Neutrophil (primary cell): ENCODE data around the gene SIGLEC12.

Source experiments
- H3K27ac ChIP-seq: fragments of 200-600 bp; sonication (generic); 2 replicates; pipeline ENCODE4 v1.5.1; 2016; ENCODE audit warnings: mild to moderate bottlenecking, moderate library complexity
- H3K27me3 ChIP-seq: fragments of 200-600 bp; sonication (generic); 2 replicates; pipeline ENCODE4 v1.6.0; 2016; ENCODE audit warnings: mild to moderate bottlenecking
- H3K36me3 ChIP-seq: fragments of 200-600 bp; sonication (generic); 2 replicates; pipeline ENCODE4 v1.5.1; 2017
- H3K4me1 ChIP-seq, 2 experiments: fragments of 200-600 bp in 1 of 2; sonication (generic) in 1 of 2; 1 replicate in 1 of 2; 2 replicates in 1 of 2; pipeline versions ENCODE4 v1.5.1 to v1.6.1; 2013 to 2016; ENCODE audit warnings: low read depth in 1 of 2, low read length in 1 of 2, mild to moderate bottlenecking in 1 of 2, moderate library complexity in 1 of 2; ENCODE audit not compliant: control insufficient read depth in 1 of 2, insufficient read depth in 1 of 2
- H3K4me3 ChIP-seq, 2 experiments: fragments of 200-600 bp in 1 of 2; sonication (generic) in 1 of 2; 1 replicate in 1 of 2; 2 replicates in 1 of 2; pipeline ENCODE4 v1.5.1; 2013 to 2016; ENCODE audit warnings: low read depth in 1 of 2, low read length in 1 of 2, mild to moderate bottlenecking in 1 of 2, moderate library complexity in 1 of 2
- H3K9me3 ChIP-seq: fragments of 200-600 bp; sonication (generic); 2 replicates; pipeline ENCODE4 v1.5.1; 2016
- TF ChIP-seq, protein P1 (sequence below): fragments of 200-600 bp; sonication (generic); IDR thresholded peaks from 2 replicates; pipeline ENCODE4 v1.5.1; 2016; ENCODE audit warnings: antibody characterized with exemption

Gene SIGLEC12

DNA sequence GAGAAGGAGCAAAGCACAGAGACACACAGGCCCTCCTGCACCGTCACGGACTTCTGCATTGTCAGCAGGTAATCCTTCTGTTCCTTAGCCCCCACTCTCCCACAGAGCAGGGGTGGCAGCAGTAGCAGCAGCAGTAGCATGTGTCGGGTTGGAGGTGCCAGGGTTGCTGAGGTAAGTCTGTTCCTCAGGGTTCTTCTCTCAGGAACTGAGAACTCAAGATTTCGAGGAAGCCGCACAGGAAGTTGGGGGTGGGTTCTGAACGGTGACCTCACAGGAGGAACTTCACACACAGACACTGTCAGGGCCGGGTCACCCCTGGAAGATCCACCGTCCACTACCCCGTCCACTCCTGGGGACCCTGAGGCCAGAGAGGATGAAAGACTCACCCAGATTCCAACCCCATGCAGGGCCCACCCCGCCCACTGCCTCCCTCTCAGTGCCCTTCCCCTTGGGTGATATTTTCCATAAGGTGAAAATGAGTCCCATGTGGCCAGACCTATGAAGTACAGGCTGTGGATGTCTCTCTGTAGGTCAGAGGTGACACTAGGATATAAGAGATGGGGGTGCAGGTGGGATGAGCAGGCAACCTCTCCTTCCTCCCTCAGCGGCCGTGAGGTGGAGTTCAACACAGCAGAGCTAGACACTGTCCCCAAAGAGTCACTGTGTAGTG, at the start of gene SIGLEC12:
Gene SIGLEC12, minus strand, starts transcription at position 207 of the 670 bp plus-strand sequence. Its CDS starts 67 bp downstream, at position 140.
- TF ChIP-seq, protein P1, sequence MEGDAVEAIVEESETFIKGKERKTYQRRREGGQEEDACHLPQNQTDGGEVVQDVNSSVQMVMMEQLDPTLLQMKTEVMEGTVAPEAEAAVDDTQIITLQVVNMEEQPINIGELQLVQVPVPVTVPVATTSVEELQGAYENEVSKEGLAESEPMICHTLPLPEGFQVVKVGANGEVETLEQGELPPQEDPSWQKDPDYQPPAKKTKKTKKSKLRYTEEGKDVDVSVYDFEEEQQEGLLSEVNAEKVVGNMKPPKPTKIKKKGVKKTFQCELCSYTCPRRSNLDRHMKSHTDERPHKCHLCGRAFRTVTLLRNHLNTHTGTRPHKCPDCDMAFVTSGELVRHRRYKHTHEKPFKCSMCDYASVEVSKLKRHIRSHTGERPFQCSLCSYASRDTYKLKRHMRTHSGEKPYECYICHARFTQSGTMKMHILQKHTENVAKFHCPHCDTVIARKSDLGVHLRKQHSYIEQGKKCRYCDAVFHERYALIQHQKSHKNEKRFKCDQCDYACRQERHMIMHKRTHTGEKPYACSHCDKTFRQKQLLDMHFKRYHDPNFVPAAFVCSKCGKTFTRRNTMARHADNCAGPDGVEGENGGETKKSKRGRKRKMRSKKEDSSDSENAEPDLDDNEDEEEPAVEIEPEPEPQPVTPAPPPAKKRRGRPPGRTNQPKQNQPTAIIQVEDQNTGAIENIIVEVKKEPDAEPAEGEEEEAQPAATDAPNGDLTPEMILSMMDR, result peak; percentile 19
- H3K4me3 ChIP-seq, result peak within 1 kb of the TSS in 1 of 2 experiments; percentile 19

DNA sequence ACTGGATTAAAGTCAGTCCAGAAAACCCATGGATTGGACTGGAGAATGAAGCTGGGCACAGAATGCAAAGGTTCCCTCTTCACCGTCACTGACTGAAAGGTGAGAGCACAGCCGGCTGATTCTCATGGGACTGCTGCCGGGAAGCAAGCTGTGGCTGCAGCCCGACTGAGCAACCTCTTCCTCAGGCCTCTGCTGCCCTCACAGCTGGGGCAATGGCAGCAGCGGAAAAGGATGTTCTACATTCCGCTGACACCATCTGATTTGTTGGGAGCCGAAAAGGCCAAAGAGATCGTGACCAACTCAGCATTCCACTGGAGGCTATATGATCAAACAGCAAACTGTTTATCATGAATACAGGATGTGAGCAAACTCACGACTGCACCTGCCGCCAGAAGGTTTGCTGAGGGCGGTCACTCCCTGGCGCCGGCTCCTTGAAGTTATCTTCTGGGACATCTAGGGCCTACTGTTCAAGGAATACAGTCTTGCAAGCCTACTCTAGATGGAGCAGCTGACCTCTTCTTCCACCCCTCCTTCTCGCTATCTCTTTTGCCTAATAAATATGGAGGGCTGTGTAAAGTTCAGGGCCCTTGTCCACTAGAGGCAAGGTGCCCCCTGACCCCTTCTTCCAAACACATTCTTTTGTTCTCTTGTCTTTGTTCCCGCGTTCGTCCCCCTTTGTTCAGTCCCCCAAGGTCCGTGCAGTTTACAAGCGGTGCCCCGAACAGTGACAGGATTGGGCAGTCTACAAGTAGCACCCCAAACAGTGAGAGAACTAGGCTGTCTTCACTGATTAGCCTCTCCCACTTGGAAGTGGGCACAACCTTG, 49.5 kb upstream of the SIGLEC12 start:
- Histone ChIP-seq H3K27ac (no peak overlapping the region), H3K27me3 (peaks cover 97% of the 10 kb centered on the region), H3K4me3 (no peak overlapping the region), H3K9me3 (no peaks in the 10 kb centered on the region), H3K4me1 (no peaks in the 10 kb centered on the region), H3K36me3 (no peaks in the 10 kb centered on the region)
- TF ChIP-seq, protein P1, result no peak

More for the DNA sequence above, at the start of gene SIGLEC12:
- Histone ChIP-seq H3K36me3 (no peaks in the 10 kb centered on the region), H3K27me3 (no peaks in the 10 kb centered on the region), H3K9me3 (no peaks in the 10 kb centered on the region), H3K4me1 (peaks cover 26 to 27% of the 10 kb centered on the region in 2 experiments), H3K27ac (peak within 1 kb of the TSS; percentile 60)

DNA sequence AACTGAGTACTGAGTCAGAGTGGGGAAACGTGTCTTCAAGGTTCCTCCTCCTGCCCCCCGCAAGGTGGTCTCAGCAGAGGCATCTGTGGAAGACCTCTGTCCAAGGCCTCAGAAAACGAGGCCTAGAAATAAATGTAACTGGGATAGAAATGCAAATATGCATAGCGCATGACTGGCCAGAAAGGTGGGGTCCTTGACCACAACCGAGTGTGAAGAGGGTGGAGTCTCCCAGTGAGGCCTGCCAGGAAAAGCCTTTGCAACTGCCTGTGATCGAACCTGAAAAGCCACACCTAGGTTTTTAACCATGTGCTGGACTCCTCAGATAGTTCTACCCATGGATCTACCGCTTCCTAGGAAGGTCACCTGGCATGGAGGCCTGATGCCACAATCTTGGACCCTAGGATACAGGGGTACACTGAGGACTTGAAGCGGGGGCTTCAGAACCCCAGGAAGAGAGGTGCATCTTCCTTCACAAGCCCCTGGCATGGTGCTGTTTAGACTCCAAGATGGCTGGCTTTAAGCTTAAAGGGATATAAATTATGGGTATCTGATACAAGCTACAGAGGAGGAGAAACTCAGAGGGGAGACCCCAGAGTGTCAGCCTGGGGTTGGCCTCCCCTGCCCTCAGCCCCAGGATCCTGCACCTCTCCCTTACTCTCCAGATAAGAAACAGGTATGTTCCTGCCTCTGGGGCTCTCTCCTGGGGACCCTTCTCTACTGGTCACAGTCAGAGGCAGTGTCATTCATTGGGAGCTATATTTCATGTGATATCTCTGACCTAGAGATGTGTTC, 48.1 kb upstream of the SIGLEC12 start:
- Histone ChIP-seq H3K4me1 (no peaks in the 10 kb centered on the region), H3K9me3 (no peaks in the 10 kb centered on the region), H3K27ac (no peak overlapping the region), H3K4me3 (no peak overlapping the region), H3K36me3 (no peaks in the 10 kb centered on the region), H3K27me3 (peaks cover 99% of the 10 kb centered on the region)
- TF ChIP-seq, protein P1, result no peak

DNA sequence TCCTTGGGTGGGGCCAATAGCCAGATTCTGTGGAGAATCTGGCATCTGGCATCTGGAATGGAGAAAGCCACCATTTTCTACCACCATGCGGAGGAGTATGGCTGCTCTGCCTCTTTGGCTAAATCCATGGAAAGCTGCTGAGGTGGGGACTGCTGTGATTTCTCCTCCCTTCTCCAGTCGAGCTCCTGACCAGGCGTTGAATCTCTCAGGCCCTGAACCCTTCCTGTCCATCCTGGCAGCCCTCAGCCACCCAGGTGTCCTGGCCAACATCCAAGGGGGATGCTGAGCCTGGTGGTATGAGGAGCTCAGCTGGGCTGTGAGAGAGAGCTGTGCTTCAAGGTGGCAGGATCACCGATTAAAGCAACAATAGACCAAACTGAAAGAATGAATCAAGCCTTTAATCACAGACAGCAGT, 47.3 kb upstream of the SIGLEC12 start:
- Histone ChIP-seq H3K36me3 (no peaks in the 10 kb centered on the region), H3K4me1 (no peaks in the 10 kb centered on the region), H3K9me3 (no peaks in the 10 kb centered on the region), H3K27ac (no peak overlapping the region), H3K4me3 (no peak overlapping the region), H3K27me3 (peaks cover 99% of the 10 kb centered on the region)
- TF ChIP-seq, protein P1, result no peak

DNA sequence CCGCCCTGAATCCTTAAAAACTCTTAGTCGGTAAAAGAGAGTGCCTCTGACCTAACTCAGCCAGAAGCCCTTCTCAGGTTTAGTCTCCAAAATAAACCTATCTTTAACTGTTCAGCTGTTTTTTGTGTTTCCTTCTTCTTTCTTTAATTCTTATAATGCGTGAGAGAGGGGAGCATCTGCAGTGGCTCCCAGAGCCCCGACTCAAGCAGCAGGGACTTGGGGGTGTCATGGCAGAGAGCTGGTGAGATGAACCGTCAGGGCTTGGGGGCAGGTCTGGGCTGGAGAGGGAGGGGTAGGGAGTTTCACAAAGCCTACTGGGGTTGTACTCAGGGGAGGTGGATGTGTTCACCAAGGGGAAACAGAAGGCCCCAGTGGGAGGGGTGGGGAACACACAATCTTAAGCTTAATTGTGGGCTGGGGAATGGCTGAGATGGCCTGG, 46.6 kb upstream of the SIGLEC12 start:
- TF ChIP-seq, protein P1, result no peak
- no peak overlapping the region for H3K4me3 ChIP-seq
- no peaks in the 10 kb centered on the region for H3K9me3 ChIP-seq
- no peaks in the 10 kb centered on the region for H3K4me1 ChIP-seq
- peaks cover 97% of the 10 kb centered on the region for H3K27me3 ChIP-seq
- H3K36me3 ChIP-seq, result no peaks in the 10 kb centered on the region
- no peak overlapping the region for H3K27ac ChIP-seq
